Subcutaneous adipose tissue (tissue), 4 donors: ENCODE results near the gene ATXN1. TPM values are rescaled to one million over a fixed set of nuclear protein-coding genes. Genes with fewer than 3 reads are reported as not detected.

ENCODE experiments used
- CTCF ChIP-seq: fragments of 450-650 bp; IDR thresholded peaks from one replicate; pipeline ENCODE4 v1.5.1; 2016; ENCODE audit warnings: low read depth, mild to moderate bottlenecking, control low read depth, antibody characterized with exemption, moderate library complexity
- total RNA-seq, 4 donors: library from RNA; depleted of rRNA; stranded (reverse); fragments of >200 nt; gene quantifications; one replicate each; pipeline ENCODE4 v1.1.0, GENCODE V29; 2016

The ATXN1 gene
- total RNA-seq, 4 donors from 2014 or later, result 27.1 to 35.6 (median 35.1) TPM

- TF ChIP-seq CTCF, result no peak
Observed at GRCh38 chr6:16374461-16375200, 386.6 kb downstream of the ATXN1 start.

DNA sequence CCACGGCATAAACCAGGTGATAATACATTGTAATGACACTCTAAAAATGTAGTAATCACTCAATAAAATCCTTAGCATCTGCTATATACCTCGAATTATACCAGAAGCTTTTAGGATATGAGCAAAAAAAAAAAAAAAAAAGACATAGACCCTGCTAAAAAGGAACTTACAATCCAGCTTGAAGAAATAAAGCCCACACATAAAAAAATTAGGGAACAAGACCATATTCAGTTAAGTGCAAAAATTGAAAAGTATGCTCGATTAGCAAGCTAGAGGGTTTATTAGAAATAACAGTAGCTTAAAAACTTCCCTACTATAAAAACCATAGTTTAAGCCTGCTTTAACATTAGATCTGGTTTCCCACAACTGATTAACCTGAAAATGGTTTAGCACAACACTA, 387.2 kb downstream of the ATXN1 start:
- TF ChIP-seq CTCF, result no peak

- no peak for TF ChIP-seq CTCF
Observed at GRCh38 chr6:16372029-16372776, 389.1 kb downstream of the ATXN1 start.

DNA sequence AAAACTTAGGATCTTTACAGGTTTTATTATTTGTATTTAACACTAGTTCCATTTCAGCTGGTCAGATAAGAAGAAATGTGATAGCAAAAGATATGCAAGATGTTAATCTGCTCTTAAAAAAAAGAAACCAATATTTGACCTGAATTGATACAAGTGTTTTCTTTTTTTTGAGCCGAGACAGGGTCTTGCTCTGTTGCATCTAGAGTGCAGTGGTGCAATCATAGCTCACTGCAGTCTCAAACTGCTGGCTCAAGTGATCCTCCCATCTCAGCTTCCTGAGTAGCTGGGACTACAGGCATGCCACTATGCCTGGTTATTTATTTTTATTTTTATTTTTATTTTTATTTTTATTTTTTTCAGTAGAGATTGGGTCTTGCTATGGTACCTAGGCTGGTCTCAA, 389.9 kb downstream of the ATXN1 start:
- TF ChIP-seq CTCF, result no peak

DNA sequence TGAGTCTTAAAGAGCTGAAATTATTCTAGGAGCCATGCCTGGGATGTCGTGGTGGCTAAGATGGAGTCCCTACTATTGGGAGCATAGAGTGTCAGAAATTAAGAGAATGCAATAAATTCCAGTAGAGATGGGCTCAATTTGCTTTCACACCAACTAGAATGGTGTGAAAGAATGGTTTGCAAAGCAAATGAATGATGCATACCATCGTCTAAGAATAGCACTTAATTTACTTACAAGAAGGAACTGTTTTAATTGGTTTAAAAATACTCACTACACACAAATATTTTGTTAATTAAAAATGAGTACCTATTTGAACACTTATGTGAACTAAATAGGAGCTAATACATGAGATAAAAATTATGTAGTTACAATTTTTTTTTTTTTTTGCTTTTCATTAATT, 390.3 kb downstream of the ATXN1 start:
- TF ChIP-seq CTCF, result no peak

DNA sequence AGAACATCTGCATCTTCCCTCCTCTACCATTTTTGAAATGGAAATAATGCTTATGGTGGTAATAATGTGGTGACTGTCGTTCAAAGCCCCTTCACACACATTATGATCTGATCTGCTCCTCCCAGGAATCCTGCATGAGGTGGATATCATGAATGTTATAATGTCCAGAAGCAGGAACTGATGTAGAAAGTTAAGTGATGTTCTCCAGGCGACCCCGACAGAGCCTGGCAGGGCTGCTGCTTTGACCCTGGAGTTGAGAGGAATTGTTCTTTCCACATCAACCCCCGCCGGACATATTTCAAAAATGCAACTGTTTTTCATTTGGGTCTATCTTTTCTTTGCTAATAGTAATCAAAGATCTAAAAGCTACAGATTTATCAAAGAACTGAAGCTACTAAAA, 391.3 kb downstream of the ATXN1 start:
- no peak for TF ChIP-seq CTCF

DNA sequence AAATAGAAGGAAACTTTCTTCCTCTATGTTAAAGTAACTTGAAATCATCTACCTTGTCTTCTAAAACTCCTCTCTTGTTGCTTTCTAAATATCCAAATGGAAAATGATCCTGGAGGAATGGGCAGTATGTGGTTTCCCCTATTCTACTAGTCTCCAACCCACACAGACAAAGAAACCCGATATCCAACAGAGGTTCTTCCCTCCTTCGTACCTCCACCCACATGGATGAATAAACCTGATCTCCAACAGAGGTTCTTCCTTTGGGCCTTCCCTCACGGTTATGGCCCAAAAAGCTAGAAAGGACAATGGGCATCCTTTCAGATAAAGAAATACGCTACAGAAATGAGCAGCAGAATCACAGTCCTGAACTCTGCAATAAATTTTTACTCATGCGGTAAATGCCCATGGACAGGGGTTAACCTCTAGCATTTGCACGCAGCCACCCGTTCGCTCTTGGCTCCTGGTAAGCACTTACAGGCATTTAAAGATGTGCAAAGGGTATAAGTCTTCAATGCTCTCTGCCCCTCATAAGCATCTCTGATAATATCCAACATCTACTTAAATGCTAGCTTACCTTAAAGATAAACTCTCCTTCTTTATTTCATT, 392.0 kb downstream of the ATXN1 start:
- no peak for TF ChIP-seq CTCF
